HEK293T (cell line): ENCODE measurements around the gene HADHB.

ENCODE experiments used
- BHLHE40 ChIP-seq: fragments of 450-650 bp; IDR thresholded peaks from 2 replicates; pipeline ENCODE4 v1.6.1; 2016; ENCODE audit warnings: mild to moderate bottlenecking, moderate library complexity, borderline replicate concordance
- ELF4 ChIP-seq: fragments of 450-650 bp; IDR thresholded peaks from 2 replicates; pipeline ENCODE4 v1.6.1; 2017; ENCODE audit warnings: antibody characterized with exemption
- FOXK2 ChIP-seq: fragments of 450-650 bp; IDR thresholded peaks from 2 replicates; pipeline ENCODE4 v1.6.1; 2016; ENCODE audit warnings: mild to moderate bottlenecking
- FOXM1 ChIP-seq: fragments of 450-650 bp; IDR thresholded peaks from 2 replicates; pipeline ENCODE4 v1.6.1; 2017; ENCODE audit warnings: mild to moderate bottlenecking, borderline replicate concordance
- LEF1 ChIP-seq: fragments of 450-650 bp; IDR thresholded peaks from 2 replicates; pipeline ENCODE4 v1.6.1; 2017; ENCODE audit warnings: mild to moderate bottlenecking, borderline replicate concordance
- NFRKB ChIP-seq: fragments of 450-650 bp; IDR thresholded peaks from 2 replicates; pipeline ENCODE4 v1.6.1; 2016; ENCODE audit warnings: mild to moderate bottlenecking, moderate library complexity
- SP1 ChIP-seq: fragments of 450-650 bp; IDR thresholded peaks from 2 replicates; pipeline ENCODE4 v1.6.1; 2017
- SUZ12 ChIP-seq: fragments of 450-650 bp; IDR thresholded peaks from 2 replicates; pipeline ENCODE4 v1.6.1; 2016; ENCODE audit warnings: mild to moderate bottlenecking
- TARDBP ChIP-seq: fragments of 450-650 bp; IDR thresholded peaks from 2 replicates; pipeline ENCODE4 v1.6.1; 2016
- ZNF384 ChIP-seq: fragments of 450-650 bp; IDR thresholded peaks from 2 replicates; pipeline ENCODE4 v1.6.1; 2016

DNA sequence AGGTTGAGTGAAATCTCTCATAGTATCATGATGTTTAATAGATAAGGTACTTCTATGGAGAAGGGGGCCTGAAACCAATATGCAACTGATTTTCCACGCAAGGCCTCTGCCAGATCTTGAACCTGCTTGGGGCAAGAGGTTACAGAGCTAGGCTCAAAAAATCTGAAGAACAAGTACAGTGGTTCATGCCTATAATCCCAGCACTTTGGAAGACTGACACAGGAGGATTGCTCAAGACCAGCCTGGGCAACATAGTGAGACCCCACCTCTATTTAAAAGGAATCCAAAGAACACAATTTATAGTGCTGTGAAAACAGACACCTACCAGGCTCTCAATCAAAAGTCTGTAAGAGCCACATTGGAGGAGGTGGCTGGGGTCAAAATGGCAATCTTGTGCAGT lies 28.9 kb upstream of the HADHB start:
- TF ChIP-seq FOXK2 (no peak), SUZ12 (no peak), NFRKB (no peak), FOXM1 (no peak), LEF1 (no peak), ELF4 (no peak), BHLHE40 (no peak), TARDBP (no peak), SP1 (no peak), ZNF384 (no peak)
